ENCODE data around the gene SH3PXD2A. TPM values are rescaled to one million over a fixed set of nuclear protein-coding genes. Genes with fewer than 3 reads are reported as not detected.

SH3PXD2A gene
- total RNA-seq, 4 donors from 2014 or later = 128 to 154 (median 136) TPM

DNA sequence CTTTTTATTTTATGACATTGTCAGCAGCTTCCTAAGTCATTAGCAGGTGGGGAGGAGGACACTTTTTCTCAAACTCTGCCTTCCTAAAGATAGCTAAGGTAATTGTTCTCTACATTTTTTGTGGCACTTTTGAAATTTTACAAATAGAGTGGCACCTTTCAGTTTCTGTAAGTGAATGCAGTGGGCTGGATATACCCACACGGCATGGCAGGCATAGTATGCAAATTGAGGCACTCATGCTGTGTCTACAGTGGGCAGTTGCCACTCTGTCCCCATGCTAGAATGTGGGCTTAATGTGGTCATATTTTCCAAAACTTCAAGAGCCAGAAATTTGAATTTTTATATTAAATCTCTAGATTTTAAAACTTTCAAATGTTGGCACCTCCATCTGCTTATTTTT is 12.8 kb upstream of the SH3PXD2A start:
- Histone ChIP-seq H3K36me3 (peaks cover 0 to 14% (median 0%) of the 10 kb centered on the region in 3 donors), H3K27ac (no peak overlapping the region), H3K27me3 (no peaks in the 10 kb centered on the region), H3K4me3 (no peak overlapping the region), H3K9me3 (peaks cover 0 to 22% (median 0%) of the 10 kb centered on the region in 4 donors), H3K4me1 (peaks cover 0 to 4% (median 0%) of the 10 kb centered on the region in 4 donors)
- DNase-seq (ENCODE audit: low spot score in 2 of 2) = no peak
- no peak for TF ChIP-seq EP300 (IDR thresholded peaks at IDR 0.05)
- TF ChIP-seq POLR2A (IDR thresholded peaks at IDR 0.05) = no peak
- TF ChIP-seq, protein P1, sequence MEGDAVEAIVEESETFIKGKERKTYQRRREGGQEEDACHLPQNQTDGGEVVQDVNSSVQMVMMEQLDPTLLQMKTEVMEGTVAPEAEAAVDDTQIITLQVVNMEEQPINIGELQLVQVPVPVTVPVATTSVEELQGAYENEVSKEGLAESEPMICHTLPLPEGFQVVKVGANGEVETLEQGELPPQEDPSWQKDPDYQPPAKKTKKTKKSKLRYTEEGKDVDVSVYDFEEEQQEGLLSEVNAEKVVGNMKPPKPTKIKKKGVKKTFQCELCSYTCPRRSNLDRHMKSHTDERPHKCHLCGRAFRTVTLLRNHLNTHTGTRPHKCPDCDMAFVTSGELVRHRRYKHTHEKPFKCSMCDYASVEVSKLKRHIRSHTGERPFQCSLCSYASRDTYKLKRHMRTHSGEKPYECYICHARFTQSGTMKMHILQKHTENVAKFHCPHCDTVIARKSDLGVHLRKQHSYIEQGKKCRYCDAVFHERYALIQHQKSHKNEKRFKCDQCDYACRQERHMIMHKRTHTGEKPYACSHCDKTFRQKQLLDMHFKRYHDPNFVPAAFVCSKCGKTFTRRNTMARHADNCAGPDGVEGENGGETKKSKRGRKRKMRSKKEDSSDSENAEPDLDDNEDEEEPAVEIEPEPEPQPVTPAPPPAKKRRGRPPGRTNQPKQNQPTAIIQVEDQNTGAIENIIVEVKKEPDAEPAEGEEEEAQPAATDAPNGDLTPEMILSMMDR (IDR thresholded peaks at IDR 0.05) = no peak
- WGBS, 2 donors = 78 to 94% methylated on average over 1 of the region's 1 CpG

DNA sequence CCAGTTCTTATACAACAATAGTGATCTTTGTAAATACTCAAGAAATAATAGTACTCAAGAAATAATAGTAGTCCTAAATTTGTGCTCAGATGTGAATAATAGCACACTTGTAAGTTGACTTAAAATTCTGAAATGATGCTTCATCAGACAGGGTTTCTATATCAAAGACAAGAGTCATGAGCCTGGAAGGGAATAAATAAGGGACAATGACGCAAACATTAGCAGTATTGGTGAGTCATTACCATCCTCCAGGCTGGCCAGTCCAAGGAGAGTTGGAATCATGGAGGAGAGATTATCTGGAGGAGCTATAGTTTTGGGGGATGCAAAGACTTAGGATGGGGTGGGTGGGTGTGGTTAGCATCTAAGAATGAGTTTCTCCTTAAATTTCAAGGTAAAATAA is 6.1 kb upstream of the SH3PXD2A start:
- peak overlapping the region in 2 of 4 donors; percentile 53 to 94 for H3K27ac ChIP-seq
- H3K4me1 ChIP-seq = peaks cover 0 to 30% (median 10%) of the 10 kb centered on the region in 4 donors
- H3K4me3 ChIP-seq = no peak overlapping the region
- TF ChIP-seq, protein P1 (IDR thresholded peaks at IDR 0.05) = no peak
- TF ChIP-seq POLR2A (IDR thresholded peaks at IDR 0.05) (no peak), EP300 (IDR thresholded peaks at IDR 0.05) (no peak)
- no peak for DNase-seq (ENCODE audit: low spot score in 2 of 2)
- 54 to 62% methylated on average over 1 of the region's 1 CpG for WGBS, 2 donors
- H3K36me3 ChIP-seq = no peaks in the 10 kb centered on the region
- H3K27me3 ChIP-seq = no peaks in the 10 kb centered on the region
- peaks cover 0 to 22% (median 0%) of the 10 kb centered on the region in 4 donors for H3K9me3 ChIP-seq

DNA sequence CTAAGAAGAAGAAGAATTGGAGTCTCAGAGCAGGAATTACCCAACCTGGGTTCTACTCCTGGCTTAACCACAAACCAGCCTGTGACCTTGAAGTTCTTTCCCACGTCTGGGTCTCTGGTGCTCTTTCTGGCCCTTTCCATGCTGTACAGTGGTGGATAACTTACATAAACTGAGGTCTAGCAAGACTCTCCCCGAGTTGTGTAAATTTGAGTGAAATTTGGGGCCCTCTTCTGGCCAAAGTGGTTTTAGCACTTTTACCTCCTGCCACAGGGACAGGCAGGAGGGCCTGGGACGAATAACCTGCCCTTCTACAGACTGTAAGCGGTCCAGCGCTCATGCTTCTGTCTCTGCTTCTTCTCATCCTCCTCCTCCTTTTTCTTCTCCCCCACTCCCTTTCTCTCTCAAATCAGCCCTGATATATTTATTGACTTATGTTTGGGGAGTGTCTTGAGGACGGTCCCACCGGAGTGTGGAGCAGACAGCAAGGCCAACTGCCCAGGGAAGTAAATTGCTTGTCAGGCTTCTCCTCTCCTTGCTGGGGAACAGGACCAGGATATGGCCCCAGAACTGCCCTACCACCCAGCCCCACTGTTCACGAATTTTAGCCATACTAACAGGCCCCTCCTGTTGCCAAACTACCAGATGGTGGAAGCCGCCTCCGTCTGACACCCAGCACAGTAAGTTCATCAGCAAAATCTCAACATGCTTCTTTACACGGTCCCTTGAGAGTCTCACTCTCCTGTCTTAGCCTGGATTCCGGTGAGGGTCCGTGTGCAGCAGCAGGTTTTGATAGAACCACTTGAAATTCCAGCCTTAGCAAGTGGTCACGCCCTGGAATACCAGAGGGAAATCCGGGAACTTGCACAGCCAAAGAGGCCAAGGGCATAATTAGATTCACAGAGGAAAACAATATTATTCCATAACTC is 4.0 kb upstream of the SH3PXD2A start:
- Histone ChIP-seq H3K4me3 (no peak overlapping the region), H3K36me3 (no peaks in the 10 kb centered on the region), H3K4me1 (peaks cover 0 to 47% (median 14%) of the 10 kb centered on the region in 4 donors), H3K27me3 (no peaks in the 10 kb centered on the region), H3K27ac (peak overlapping the region in 3 of 4 donors; percentile 9 to 97 (median 94)), H3K9me3 (peaks cover 0 to 1% (median 0%) of the 10 kb centered on the region in 4 donors)
- TF ChIP-seq, protein P1 (IDR thresholded peaks at IDR 0.05) = peak; percentile 62 to 88 (median 69)
- TF ChIP-seq POLR2A (IDR thresholded peaks at IDR 0.05) = no peak
- no peak for TF ChIP-seq EP300 (IDR thresholded peaks at IDR 0.05)
- DNase-seq (ENCODE audit: low spot score in 2 of 2) = peak; percentile 44 to 84
- WGBS, 2 donors = 48 to 51% methylated on average over 15 of the region's 15 CpGs

DNA sequence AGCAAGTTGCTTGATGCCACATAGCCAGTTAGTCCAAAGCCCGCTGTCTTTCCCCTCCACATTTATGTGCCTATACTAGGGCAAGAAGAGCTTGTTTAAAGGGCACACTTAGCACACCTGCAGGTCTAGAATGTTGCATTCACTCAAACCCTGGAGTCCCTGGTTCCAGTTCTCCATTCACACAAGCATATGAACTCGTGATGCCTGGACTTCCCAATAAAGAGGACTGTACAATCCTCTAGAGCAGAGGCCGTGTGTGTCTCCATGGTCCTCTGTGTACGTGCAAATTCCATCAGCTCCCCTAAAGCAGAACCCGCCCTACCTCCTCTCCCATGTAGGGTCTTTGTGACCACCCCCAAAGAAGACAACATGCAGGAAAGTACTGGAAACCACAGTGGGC is 3.0 kb upstream of the SH3PXD2A start:
- Histone ChIP-seq H3K4me3 (no peak overlapping the region), H3K9me3 (no peaks in the 10 kb centered on the region), H3K27ac (peak overlapping the region in 2 of 4 donors; percentile 94 to 97), H3K27me3 (no peaks in the 10 kb centered on the region), H3K36me3 (no peaks in the 10 kb centered on the region), H3K4me1 (peaks cover 0 to 57% (median 17%) of the 10 kb centered on the region in 4 donors)
- TF ChIP-seq EP300 (IDR thresholded peaks at IDR 0.05) = no peak
- TF ChIP-seq POLR2A (IDR thresholded peaks at IDR 0.05) = no peak
- TF ChIP-seq, protein P1 (IDR thresholded peaks at IDR 0.05) = no peak
- WGBS, 2 donors = 76 to 77% methylated on average over 5 of the region's 5 CpGs
- no peak for DNase-seq (ENCODE audit: low spot score in 2 of 2)

DNA sequence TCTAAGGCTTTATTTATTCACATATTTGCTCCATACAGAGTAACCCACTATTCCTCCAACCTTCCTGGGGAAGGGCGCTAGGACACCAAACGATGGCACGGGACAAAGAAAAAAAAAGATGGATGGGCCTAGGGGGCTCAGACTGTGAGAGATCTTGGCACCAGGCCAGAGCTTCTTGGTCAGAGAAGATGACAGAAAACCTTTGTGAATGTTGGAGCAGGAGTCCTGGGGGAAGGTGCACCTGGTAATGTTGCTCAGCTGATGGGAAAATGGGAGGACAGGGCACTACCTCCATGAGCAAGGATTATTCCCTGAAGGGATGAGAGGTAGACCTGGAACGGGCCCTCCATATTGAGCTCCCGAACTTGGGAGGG is 1.4 kb upstream of the SH3PXD2A start:
- Histone ChIP-seq H3K27me3 (no peaks in the 10 kb centered on the region), H3K4me3 (no peak overlapping the region), H3K9me3 (no peaks in the 10 kb centered on the region), H3K36me3 (no peaks in the 10 kb centered on the region), H3K4me1 (peaks cover 0 to 71% (median 31%) of the 10 kb centered on the region in 4 donors), H3K27ac (peak overlapping the region; percentile 24 to 97 (median 86))
- 65 to 71% methylated on average over 5 of the region's 5 CpGs for WGBS, 2 donors
- TF ChIP-seq, protein P1 (IDR thresholded peaks at IDR 0.05) = no peak
- TF ChIP-seq EP300 (IDR thresholded peaks at IDR 0.05) = no peak
- no peak for TF ChIP-seq POLR2A (IDR thresholded peaks at IDR 0.05)
- no peak for DNase-seq (ENCODE audit: low spot score in 2 of 2)
